NCI-H345 (cell line): ENCODE measurements around the gene RAB11FIP3.
"Not testable (repeated sequence)": the region's sequence is repeated elsewhere in the genome, so short reads cannot be mapped to it uniquely, and the experiment has no call there.

Source experiments
- DNase-seq: peaks from one replicate; lab custom pipeline; 2025; lab: John Stamatoyannopoulos, UW

RAB11FIP3 gene, protein sequence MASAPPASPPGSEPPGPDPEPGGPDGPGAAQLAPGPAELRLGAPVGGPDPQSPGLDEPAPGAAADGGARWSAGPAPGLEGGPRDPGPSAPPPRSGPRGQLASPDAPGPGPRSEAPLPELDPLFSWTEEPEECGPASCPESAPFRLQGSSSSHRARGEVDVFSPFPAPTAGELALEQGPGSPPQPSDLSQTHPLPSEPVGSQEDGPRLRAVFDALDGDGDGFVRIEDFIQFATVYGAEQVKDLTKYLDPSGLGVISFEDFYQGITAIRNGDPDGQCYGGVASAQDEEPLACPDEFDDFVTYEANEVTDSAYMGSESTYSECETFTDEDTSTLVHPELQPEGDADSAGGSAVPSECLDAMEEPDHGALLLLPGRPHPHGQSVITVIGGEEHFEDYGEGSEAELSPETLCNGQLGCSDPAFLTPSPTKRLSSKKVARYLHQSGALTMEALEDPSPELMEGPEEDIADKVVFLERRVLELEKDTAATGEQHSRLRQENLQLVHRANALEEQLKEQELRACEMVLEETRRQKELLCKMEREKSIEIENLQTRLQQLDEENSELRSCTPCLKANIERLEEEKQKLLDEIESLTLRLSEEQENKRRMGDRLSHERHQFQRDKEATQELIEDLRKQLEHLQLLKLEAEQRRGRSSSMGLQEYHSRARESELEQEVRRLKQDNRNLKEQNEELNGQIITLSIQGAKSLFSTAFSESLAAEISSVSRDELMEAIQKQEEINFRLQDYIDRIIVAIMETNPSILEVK

DNA sequence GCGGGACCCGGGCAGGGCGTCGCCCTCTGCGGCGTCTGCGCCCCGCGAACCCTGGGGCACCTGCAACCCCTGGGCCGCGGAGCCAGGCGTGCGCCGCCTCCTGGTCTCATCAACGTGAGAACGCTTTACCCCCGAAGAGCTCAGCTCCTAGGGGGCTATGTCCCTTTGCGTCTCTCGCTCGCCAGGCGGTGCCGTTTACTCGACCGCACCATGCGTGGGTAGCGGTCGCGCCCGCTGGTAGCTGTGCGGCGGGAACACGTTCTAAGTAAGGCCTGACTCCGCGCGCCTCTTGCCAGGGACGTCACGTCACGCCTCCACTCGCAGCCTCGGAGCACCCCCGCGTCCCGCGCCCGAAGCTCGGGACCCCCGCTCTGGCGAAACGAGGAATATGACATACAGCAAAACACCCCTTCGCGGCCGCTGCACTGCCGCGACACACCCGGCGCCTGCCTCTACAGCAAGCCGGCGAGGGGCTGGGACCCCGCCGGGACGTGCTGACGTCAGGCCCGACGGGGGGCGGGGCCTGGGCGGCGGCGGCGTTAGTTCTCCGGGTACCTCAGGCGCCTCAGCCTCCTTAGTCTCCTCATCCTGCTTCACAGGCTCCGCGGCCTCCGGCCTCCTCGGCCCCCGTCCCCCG is at the start of gene RAB11FIP3:
Gene RAB11FIP3 (plus strand): TSS at position 568 of the 637 bp plus-strand sequence. CDS start 358 bp downstream, outside the sequence.
- peak; percentile 79 for DNase-seq

DNA sequence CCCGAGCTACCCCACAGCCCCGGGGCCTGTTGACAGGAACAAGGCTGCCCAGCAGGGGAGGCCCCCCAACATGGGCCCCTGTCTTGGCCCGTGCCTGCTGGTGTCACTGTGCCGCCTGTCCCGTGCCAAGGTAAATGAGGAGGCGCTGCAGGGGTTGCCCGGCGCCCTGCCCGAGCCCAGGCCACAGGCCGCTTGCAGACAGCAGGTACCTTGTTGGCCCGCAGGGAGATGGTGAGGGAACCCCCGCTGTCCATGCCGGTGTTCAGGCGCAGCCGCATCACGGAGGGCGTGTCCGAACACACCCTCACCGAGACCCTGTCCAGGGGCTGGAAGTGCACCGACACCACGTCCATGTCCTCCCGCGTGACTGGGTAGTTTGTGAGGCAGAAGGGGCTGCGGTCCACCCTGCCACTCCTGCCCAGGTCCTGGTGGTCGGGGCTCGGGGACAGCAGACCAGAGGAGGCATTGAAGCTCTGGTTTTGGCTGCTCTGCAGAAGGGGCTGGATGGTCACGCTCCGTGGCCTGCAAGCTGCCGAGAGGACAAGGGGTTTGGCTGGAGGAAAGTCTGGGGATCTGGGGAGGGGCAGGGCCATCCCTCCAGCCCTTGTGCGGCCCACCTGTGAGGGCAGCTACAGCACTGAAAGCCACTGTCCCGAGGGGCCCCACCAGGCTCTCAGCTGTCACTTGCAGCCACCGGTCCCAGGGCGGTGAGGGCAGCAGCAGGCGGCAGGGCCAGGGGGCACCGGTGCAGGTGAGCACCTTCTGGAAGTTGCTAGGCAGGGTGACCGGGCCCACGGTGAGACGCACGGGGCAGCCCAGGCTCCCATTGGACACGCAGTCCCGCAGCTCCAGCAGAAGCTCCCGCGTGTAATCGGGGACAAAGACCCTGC is 49.3 kb upstream of the RAB11FIP3 start:
- DNase-seq: no peak

DNA sequence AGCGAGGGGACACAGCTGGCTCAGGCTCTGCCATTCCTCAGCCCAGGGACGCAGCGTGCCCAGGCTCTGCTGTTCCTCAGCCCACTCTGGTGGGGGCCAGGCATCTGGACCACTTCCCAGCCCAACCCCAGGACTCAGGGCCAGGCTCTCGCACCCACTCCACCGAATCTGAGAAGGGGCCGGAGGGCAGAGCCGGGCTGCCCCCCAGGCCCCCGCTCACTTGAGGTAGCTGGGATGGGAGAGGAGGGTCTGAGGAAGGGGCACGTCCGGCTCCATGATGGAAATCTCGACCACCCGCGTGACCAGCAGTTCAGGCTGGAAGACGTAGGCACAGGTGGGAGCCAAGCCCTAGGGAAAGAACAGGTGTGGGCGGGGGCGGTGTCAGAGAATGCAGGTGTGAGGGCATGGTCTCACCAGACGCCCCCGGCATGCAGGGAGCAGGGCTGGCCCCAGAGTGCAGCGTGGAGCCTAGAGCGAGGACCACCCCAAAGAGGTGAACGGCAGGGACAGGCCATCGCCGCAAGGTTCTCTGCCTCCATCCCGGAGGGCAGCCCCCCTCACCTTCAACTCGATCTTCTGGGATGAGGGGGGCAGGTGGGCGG is 48.5 kb upstream of the RAB11FIP3 start:
- DNase-seq: no peak

DNA sequence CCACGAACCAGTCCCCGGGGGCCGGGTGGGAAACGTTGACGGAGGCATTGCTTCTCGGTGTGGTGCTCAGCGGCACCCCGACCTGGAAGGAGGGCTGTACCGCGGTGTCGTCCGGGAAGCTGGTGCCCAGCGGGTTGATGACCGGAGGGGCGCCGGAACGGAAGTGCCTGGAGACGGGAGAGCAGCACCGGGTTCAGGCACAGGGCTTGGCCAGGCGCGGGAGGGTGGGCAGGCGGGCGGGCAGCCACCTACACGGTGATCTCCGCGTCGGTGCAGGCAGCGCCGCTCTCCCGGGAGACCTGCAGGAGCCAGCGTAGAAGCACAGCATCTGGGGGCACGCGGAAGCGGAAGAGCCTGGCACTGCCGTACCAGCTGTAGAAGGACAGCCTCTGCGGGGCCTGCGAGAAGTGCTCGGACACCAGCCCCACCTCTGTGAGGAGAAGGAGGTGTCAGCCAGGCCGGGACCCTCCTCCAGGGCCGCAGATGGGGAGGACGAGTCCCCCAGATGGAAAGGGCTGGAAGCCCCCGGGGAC is 48.0 kb upstream of the RAB11FIP3 start:
- DNase-seq: no peak

GRCh38 chr16:378113-378820 is 47.2 kb upstream of the RAB11FIP3 start:
- DNase-seq: not testable (repeated sequence)

- DNase-seq: no peak
Measured at GRCh38 chr16:378821-379182, 46.6 kb upstream of the RAB11FIP3 start.

DNA sequence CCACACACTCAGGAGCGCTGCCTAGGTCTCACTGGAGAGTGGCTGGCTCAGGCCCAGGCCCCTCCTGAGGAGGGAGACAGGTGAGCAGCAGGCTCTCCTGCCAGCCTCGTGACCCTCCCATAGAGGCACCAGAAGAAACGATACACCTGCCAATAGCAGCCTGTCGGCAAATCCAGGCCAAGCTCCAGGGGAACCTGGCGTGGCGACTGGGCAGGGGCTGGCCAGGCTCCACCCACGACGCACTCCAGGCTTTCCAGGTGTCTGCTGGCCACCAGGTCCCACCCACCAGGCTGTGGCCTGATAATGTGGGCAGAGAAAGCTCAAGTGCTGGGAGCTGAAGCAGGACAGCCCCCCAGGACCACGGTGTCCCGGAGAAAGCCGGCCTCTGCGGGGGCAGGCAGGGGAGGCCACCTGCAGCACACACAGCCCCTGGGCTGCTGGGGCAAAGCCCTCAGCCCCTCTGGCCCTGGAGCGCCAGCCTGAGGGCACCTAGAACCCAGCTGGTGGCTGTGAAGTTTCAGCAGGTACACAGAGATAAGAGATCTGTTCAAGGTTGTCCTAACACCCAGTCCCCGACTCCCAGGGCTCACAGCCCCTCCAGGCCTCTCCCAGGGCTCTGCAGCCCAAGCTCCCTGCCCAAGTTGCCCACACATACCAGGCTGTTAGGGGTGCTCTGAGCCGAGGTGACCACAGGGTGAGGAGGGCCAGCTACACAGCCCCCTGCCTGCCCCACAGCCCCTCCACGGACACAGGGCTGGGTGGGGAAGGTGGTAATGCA is 46.1 kb upstream of the RAB11FIP3 start:
- DNase-seq: peak; percentile 96

DNA sequence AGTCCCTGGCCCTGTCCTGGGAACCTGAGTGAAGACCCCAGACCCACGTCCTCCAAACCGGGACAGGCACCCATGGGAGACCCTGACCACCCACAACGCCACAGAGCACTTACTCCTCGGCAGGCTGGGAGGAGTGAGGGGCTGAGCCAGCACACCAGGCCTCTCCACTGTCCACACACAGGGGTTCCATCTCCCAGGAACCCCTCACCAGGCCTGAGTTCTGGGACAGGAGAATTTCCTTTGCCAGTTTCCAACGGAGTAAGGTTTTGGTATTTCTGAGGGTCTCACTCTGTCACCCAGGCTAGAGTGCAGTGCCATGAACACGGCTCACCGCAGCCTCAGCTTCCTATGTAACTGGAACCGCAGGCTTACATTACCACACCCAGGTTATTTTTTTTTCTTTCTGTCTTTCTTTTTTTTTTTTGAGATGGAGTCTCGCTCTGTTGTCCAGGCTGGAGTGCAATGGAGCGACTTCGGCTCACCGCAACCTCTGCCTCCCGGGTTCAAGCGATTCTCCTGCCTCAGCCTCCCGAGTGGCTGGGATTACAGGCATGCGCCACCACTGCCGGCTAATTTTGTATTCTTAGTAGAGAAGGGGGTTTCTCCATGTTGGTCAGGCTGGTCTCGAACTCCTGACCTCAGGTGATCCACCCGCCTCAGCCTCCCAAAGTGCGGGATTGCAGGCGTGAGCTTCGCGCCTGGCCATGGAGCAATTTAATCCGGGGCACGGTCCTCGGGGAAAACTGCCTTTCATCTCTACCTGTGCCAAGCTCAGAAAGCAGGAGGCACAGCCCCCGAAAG is 45.3 kb upstream of the RAB11FIP3 start:
- DNase-seq: no peak

GRCh38 chr16:380762-381011 is 44.8 kb upstream of the RAB11FIP3 start:
- DNase-seq: no peak

DNA sequence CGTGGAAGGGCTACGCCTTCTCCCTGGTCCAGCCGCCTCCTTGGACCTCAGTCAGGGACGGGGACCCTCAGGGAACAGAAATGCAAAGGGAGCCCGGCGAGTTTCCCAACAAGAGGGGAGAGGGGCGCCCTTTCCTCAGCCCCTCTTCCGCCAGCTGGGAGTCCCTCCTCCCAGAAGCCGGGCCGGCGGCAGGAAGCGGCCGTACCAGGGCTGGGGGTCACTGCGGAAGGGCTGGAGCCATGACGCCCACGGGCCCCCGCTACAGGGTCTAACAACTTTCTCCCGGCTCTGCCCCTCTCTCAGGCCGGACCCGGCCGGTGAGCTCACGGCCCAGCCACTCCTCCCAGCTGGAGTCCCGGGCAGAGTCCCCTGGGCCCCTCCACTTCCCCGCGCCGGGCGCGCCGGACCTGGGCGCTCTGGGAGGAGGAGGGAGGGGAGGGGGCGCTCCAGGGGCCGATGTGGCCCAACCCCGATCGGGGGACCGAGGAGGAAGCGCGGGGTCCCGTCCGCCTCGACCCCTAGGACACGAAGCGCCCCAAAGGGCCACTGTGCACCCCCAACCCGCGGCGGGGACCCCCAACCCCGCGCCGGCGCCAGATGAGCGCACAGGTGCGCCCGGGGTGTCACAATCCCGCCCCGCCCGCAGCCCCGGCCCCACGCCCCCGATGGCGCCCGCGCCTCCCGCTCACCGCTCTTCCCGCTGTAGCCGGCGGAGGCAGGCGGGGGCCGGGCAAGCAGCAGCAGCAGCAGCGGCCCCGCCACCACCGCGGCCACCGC is 44.2 kb upstream of the RAB11FIP3 start:
- peak; percentile 47 for DNase-seq

DNA sequence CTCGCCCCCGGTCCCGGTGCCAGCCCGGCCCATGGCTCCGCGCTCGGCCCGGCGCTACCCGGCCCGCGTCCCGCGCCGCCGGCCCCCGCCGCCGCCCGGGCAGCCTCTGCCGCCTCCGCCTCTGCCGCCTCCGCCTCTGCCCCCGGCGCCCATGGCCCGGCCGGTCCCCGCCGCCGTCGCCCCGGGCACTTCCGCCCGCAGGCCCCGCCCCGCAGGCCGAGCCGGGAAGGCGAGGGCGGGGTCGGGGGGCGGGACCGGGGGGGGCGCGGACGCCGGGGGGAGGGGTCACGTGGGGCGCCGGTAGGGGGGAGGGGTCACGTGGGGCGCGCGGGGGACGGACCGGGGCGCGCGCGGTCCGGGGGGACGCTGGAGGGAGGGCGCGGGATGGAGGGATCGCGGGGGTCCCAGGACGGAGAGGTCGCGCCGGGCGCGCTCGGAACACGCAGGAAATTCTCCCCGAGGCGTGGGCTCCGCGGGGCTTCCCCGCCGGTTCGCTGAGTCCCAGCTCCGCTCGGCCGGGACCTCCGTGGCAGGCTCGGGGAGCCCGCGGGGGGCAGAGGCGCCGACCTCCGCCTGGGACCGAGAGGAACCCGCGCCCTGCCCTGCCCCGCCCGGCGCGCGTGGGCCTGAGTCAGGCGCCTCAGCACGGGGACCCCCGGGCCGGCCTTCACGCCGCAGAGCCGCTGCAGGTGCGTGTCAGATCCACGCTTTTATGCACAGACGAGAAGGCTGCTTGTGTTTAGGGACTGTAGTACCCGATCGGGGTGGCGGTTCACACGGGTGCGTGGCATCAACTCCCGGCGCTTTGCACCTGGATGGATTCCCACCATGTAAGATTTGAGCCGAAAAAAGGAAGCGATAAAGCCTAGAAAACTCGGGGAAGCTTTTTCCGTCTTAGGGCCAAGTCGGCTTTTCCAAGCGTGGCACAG is 43.4 kb upstream of the RAB11FIP3 start, which contains the start of gene PGAP6:
Gene PGAP6 (minus strand): TSS at position 190 of the 929 bp plus-strand sequence. CDS start 157 bp downstream, at position 33.
- peak; percentile 77 for DNase-seq

GRCh38 chr16:383326-384051 is 42.0 kb upstream of the RAB11FIP3 start:
- DNase-seq: no peak

- no peak for DNase-seq
Measured at GRCh38 chr16:386641-387156, 38.8 kb upstream of the RAB11FIP3 start.

DNA sequence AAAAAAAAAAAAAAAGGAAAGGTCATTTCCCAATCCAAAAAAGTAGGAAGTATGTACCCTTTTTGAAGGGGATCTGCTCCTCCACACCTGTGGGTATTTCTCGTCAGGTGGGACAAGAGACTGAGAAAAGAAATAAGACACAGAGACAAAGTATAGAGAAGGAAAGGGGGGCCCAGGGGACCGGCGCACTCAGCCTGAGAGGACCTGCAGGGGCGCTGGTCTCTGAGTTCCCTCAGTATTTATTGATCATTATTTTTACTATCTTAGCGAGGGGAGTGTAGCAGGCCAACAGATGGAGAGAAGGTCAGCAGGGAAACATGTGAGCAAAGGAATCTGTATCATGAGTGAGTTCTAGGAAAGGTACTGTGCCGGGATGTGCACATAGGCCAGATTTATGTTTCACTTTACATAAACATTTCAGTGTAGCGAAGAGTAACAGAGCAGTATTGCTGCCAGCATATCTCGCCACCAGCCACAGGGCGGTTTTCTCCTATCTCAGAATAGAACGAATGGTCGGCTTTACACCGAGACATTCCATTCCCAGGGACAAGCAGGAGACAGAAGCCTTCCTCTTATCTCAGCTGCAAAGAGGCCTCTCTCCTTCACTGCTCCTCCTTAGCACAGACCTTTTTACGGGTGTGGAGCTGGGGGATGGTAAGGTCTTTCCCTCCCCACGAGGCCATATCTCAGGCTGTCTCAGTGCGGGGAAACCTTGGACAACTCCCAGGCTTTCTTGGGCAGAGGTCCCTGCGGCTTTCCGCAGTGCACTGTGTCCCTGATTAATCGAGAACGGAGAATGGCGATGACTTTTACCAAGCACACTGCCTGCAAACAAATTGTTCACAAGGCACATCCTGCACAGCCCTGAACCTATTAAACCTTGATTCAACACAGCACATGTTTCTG is 37.4 kb upstream of the RAB11FIP3 start:
- DNase-seq: not testable (repeated sequence)

DNA sequence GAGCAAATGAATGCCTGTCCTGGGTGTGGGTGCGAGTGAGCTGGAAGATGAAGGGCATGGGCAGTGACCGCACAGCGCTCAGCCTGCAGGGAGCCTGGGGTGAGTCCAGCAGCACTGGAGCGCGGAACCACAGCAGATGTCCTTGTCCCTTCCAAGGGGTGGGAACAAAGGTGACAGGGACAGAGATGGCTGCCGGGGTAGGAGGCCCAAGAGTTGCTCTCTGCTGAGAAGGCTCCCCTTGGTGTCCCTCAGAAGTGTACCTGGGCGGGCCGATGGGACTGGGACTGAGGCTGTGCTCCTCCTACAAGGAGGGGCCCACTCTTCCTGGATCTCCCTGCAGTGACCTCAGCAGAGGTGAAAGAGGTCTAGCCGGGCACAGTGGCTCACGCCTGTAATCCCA is 36.1 kb upstream of the RAB11FIP3 start:
- no peak for DNase-seq
